Measurements from ENCODE around the gene FBXO36.

DNA sequence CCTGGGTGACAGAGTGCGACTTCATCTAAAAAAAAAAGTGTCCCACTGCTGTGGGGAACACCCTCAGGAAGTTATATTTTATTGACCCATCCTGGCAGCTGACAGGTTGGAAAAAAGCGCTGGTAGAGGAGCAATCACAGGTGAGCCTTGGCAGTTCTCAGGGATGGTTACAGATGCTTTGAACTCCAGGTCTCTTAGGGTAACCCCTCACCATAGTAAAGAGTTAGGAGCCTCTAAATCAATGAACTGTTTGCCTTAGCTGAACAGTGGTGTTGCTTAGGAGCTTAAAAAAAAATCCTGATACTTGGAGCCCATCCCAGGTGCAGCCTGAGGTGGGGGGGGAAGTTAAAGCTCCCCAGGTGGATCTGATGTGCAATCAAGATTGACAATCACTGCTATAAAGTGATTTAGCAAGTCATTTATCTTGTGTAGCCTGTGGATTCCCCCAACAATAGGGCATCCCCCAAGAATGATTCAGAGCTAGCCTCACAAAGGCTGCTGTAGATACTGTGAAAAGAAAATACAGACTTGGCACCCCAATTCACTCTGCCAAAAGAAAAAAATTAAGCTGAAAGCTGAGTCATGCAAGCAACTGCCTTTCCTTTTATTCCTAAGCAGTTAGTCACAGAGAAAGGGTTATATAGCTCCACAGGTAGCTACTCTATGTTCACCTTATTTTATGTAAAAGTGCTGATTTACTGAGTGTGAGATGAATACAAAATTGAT, 131.6 kb downstream of the FBXO36 start:
- TF ChIP-seq, protein P1, sequence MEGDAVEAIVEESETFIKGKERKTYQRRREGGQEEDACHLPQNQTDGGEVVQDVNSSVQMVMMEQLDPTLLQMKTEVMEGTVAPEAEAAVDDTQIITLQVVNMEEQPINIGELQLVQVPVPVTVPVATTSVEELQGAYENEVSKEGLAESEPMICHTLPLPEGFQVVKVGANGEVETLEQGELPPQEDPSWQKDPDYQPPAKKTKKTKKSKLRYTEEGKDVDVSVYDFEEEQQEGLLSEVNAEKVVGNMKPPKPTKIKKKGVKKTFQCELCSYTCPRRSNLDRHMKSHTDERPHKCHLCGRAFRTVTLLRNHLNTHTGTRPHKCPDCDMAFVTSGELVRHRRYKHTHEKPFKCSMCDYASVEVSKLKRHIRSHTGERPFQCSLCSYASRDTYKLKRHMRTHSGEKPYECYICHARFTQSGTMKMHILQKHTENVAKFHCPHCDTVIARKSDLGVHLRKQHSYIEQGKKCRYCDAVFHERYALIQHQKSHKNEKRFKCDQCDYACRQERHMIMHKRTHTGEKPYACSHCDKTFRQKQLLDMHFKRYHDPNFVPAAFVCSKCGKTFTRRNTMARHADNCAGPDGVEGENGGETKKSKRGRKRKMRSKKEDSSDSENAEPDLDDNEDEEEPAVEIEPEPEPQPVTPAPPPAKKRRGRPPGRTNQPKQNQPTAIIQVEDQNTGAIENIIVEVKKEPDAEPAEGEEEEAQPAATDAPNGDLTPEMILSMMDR (IDR thresholded peaks at IDR 0.05) = no peak
- no peak for TF ChIP-seq POLR2A (IDR thresholded peaks at IDR 0.05)
- TF ChIP-seq POLR2AphosphoS5 (IDR thresholded peaks at IDR 0.05) = no peak
- TF ChIP-seq EP300 (IDR thresholded peaks at IDR 0.05) = no peak

All from sigmoid colon (tissue), 4 donors.